Karpas-422 (cell line): ENCODE measurements around the gene MBIP. TPM values are rescaled to one million over a fixed set of nuclear protein-coding genes. Genes with fewer than 3 reads are reported as not detected.

Source experiments
- DNase-seq: peaks from one replicate; pipeline ENCODE4 v3.0.0-alpha.2; 2015
- H2AFZ ChIP-seq: fragments of 200-600 bp; sonication (generic); 2 replicates; pipeline ENCODE4 v1.6.1; 2014; ENCODE audit warnings: antibody characterized with exemption, low read length, mixed read lengths
- H3K27ac ChIP-seq: fragments of 200-600 bp; sonication (generic); 2 replicates; pipeline ENCODE4 v1.5.1; 2014; ENCODE audit warnings: mild to moderate bottlenecking, low read length, moderate library complexity
- H3K27me3 ChIP-seq: fragments of 200-600 bp; sonication (generic); 2 replicates; pipeline ENCODE4 v1.6.1; 2014; ENCODE audit warnings: low read length, mixed read lengths
- H3K36me3 ChIP-seq: fragments of 200-600 bp; sonication (generic); 2 replicates; pipeline ENCODE4 v1.6.1; 2014; ENCODE audit warnings: low read length, mixed read lengths; ENCODE audit not compliant: insufficient read depth
- H3K4me1 ChIP-seq: fragments of 200-600 bp; sonication (generic); 2 replicates; pipeline ENCODE4 v1.6.1; 2014; ENCODE audit warnings: mild to moderate bottlenecking, low read length, mixed read lengths
- H3K4me2 ChIP-seq: fragments of 200-600 bp; sonication (generic); 2 replicates; pipeline ENCODE4 v1.6.1; 2014; ENCODE audit warnings: low read length, low read depth, mild to moderate bottlenecking; ENCODE audit not compliant: poor library complexity, severe bottlenecking
- H3K4me3 ChIP-seq: fragments of 200-600 bp; sonication (generic); 2 replicates; pipeline ENCODE4 v1.5.1; 2014; ENCODE audit warnings: mild to moderate bottlenecking, antibody characterized with exemption, low read length, mixed read lengths
- H3K79me2 ChIP-seq: fragments of 200-600 bp; sonication (generic); 2 replicates; pipeline ENCODE4 v1.6.1; 2014; ENCODE audit warnings: mild to moderate bottlenecking, low read length, mixed read lengths
- H3K9ac ChIP-seq: fragments of 200-600 bp; sonication (generic); 2 replicates; pipeline ENCODE4 v1.6.0; 2014; ENCODE audit warnings: low read length
- H3K9me2 ChIP-seq: fragments of 200-600 bp; sonication (generic), shearing (Covaris generic); replicated peaks from 2 replicates; pipeline ENCODE4 v1.6.0; 2014; ENCODE audit warnings: mild to moderate bottlenecking, low read length, moderate library complexity; ENCODE audit not compliant: insufficient read depth
- H3K9me3 ChIP-seq: fragments of 300-700, 200-600 bp; sonication (generic); 2 replicates; pipeline ENCODE4 v1.6.1; 2014; ENCODE audit warnings: low read length, mixed read lengths
- H4K20me1 ChIP-seq: fragments of 200-600 bp; sonication (generic); 2 replicates; pipeline ENCODE4 v1.6.1; 2014; ENCODE audit warnings: mild to moderate bottlenecking, antibody characterized with exemption, low read length, low read depth; ENCODE audit not compliant: insufficient read depth
- total RNA-seq: library from RNA; depleted of rRNA; stranded (reverse); fragments of >200 nt; shearing (Covaris generic); gene quantifications from 2 replicates; pipeline ENCODE4 v1.2.3, GENCODE V29; 2014; ENCODE audit warnings: low replicate concordance

Gene MBIP
- total RNA-seq, 1 experiment from 2014 or later: 49.7 TPM

DNA sequence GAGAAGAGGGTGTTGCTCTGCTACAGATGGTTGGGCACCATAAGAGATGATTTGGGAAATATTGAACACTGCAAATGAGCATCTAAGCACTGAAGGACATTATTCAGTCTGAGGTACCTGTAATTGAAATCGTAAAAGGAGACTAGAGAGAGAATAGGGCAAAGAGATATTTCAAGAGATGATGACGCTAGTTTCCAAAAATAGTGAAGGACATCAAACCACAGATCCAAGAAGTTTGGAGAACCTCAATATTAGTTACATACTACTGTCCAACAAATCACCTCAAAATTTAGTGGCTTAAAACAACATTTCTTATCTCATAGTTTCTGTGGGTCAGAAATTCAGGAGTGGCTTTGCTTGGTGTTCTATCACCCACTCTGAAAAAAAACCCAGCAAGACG lies 4.5 kb upstream of the MBIP start:
- Histone ChIP-seq H2AFZ (no peak overlapping the region), H3K4me2 (no peak overlapping the region), H3K9ac (no peak overlapping the region), H3K79me2 (peaks cover 6% of the 10 kb centered on the region), H4K20me1 (no peaks in the 10 kb centered on the region; the same call in 1 of the 2 replicates), H3K27me3 (no peaks in the 10 kb centered on the region), H3K36me3 (no peaks in the 10 kb centered on the region), H3K9me3 (no peaks in the 10 kb centered on the region), H3K9me2 (no peaks in the 10 kb centered on the region; the same call in 1 of the 2 replicates), H3K4me3 (no peak overlapping the region), H3K4me1 (peaks cover 8% of the 10 kb centered on the region), H3K27ac (no peak overlapping the region)
- DNase-seq: no peak

DNA sequence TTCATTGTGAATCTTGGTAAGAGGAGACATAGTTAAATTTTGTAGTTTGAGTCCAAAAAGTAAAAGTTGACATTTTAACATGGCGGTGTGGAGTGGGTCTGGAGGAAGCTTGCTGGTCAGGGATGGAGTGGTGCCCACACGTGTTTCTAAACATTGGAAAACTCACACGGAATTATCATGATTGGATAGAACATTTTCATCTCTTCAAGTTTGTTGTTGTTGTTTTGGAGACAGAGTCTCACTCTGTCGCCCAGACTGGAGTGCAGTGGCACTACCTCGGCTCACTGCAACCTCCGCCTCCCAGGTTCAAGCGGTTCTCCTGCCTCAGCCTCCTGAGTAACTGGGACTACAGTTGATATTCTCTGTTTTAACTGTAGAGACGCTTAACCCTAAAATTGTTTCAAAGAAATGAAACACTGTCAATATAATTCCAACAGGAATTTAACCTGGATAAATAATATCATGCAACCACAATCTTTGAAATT lies 502 bp upstream of the MBIP start:
- no peak for DNase-seq
- H4K20me1 ChIP-seq: no peaks in the 10 kb centered on the region; the same call in 1 of the 2 replicates
- H3K9ac ChIP-seq: peak overlapping the region; percentile 89
- peaks cover 8% of the 10 kb centered on the region; the same call in 1 of the 2 replicates for H3K36me3 ChIP-seq
- H3K27ac ChIP-seq: no peak overlapping the region
- peaks cover 40% of the 10 kb centered on the region for H3K4me1 ChIP-seq
- H2AFZ ChIP-seq: peak overlapping the region; percentile 68
- peaks cover 45% of the 10 kb centered on the region for H3K79me2 ChIP-seq
- H3K9me2 ChIP-seq: no peaks in the 10 kb centered on the region; the same call in 1 of the 2 replicates
- H3K27me3 ChIP-seq: no peaks in the 10 kb centered on the region
- H3K4me3 ChIP-seq: peak overlapping the region; percentile 89
- peak overlapping the region; percentile 79 for H3K4me2 ChIP-seq
- H3K9me3 ChIP-seq: no peaks in the 10 kb centered on the region

GRCh38 chr14:36319899-36320199 lies 588 bp downstream of the MBIP start:
- H2AFZ ChIP-seq: peak overlapping the region; percentile 59; the same call in 1 of the 2 replicates
- no peaks in the 10 kb centered on the region; the same call in 1 of the 2 replicates for H3K9me2 ChIP-seq
- peaks cover 56% of the 10 kb centered on the region for H3K79me2 ChIP-seq
- H3K27me3 ChIP-seq: no peaks in the 10 kb centered on the region
- H4K20me1 ChIP-seq: no peaks in the 10 kb centered on the region; the same call in 1 of the 2 replicates
- H3K36me3 ChIP-seq: peaks cover 12% of the 10 kb centered on the region; the same call in 1 of the 2 replicates
- no peak for DNase-seq
- H3K4me3 ChIP-seq: peak overlapping the region; percentile 89
- peak overlapping the region; percentile 79 for H3K4me2 ChIP-seq
- H3K9me3 ChIP-seq: no peaks in the 10 kb centered on the region
- H3K27ac ChIP-seq: peak overlapping the region; percentile 56
- peaks cover 49% of the 10 kb centered on the region for H3K4me1 ChIP-seq
- peak overlapping the region; percentile 89 for H3K9ac ChIP-seq

DNA sequence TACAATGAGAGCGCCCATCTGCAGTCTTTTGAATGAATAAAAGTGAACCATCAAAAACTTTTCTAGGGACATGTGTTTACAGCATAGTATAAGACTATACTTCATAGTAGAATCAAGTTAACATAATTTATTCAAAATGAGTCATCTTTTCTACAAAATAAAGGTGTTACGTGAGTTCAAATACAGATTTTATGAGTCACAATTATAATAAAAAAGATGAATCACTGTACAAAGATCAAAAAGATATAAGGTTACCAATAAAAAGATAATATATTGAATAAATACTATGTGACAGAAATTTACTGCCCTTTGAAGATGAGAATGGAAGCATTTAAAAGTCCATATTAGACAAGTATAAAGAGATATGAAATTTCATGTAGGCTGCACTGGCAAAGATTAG lies 2.8 kb downstream of the MBIP start:
- no peak for DNase-seq
- Histone ChIP-seq H3K9me2 (no peaks in the 10 kb centered on the region; the same call in 1 of the 2 replicates), H3K36me3 (peaks cover 32% of the 10 kb centered on the region; the same call in 1 of the 2 replicates), H3K4me3 (no peak overlapping the region), H4K20me1 (no peaks in the 10 kb centered on the region; the same call in 1 of the 2 replicates), H3K9ac (no peak overlapping the region), H3K27ac (peak overlapping the region; percentile 16), H3K4me2 (peak overlapping the region; percentile 79), H3K79me2 (peaks cover 78% of the 10 kb centered on the region), H2AFZ (no peak overlapping the region), H3K9me3 (no peaks in the 10 kb centered on the region), H3K27me3 (no peaks in the 10 kb centered on the region), H3K4me1 (peaks cover 53% of the 10 kb centered on the region)

GRCh38 chr14:36316131-36316530 lies 4.3 kb downstream of the MBIP start:
- H4K20me1 ChIP-seq: no peaks in the 10 kb centered on the region; the same call in 1 of the 2 replicates
- no peaks in the 10 kb centered on the region for H3K27me3 ChIP-seq
- peak overlapping the region; percentile 10 for H3K4me2 ChIP-seq
- no peak overlapping the region for H2AFZ ChIP-seq
- H3K9ac ChIP-seq: no peak overlapping the region
- H3K79me2 ChIP-seq: peaks cover 89% of the 10 kb centered on the region
- H3K4me1 ChIP-seq: peaks cover 50% of the 10 kb centered on the region
- H3K27ac ChIP-seq: no peak overlapping the region
- H3K4me3 ChIP-seq: no peak overlapping the region
- no peaks in the 10 kb centered on the region; the same call in 1 of the 2 replicates for H3K9me2 ChIP-seq
- H3K9me3 ChIP-seq: no peaks in the 10 kb centered on the region
- no peak for DNase-seq
- H3K36me3 ChIP-seq: peaks cover 44% of the 10 kb centered on the region

- DNase-seq: no peak
- Histone ChIP-seq H3K4me1 (peaks cover 44% of the 10 kb centered on the region), H2AFZ (no peak overlapping the region), H3K4me2 (no peak overlapping the region), H3K9me3 (no peaks in the 10 kb centered on the region), H3K79me2 (peaks cover 91% of the 10 kb centered on the region), H3K9ac (no peak overlapping the region), H3K9me2 (no peaks in the 10 kb centered on the region), H3K4me3 (no peak overlapping the region), H3K27ac (peak overlapping the region; percentile 25; the same call in 1 of the 2 replicates), H3K27me3 (no peaks in the 10 kb centered on the region), H4K20me1 (no peaks in the 10 kb centered on the region; the same call in 1 of the 2 replicates), H3K36me3 (peaks cover 52% of the 10 kb centered on the region)
These were observed 5.1 kb downstream of the MBIP start for GRCh38 chr14:36315159-36315853.

GRCh38 chr14:36313898-36314297 lies 6.5 kb downstream of the MBIP start:
- H3K9me3 ChIP-seq: no peaks in the 10 kb centered on the region
- no peak overlapping the region for H3K27ac ChIP-seq
- DNase-seq: peak; percentile 59
- H3K4me1 ChIP-seq: peaks cover 42% of the 10 kb centered on the region
- no peak overlapping the region for H3K9ac ChIP-seq
- peaks cover 65% of the 10 kb centered on the region for H3K36me3 ChIP-seq
- no peak overlapping the region for H3K4me3 ChIP-seq
- peaks cover 81% of the 10 kb centered on the region for H3K79me2 ChIP-seq
- H2AFZ ChIP-seq: no peak overlapping the region
- H4K20me1 ChIP-seq: no peaks in the 10 kb centered on the region
- H3K9me2 ChIP-seq: no peaks in the 10 kb centered on the region
- no peak overlapping the region for H3K4me2 ChIP-seq
- no peaks in the 10 kb centered on the region for H3K27me3 ChIP-seq

DNA sequence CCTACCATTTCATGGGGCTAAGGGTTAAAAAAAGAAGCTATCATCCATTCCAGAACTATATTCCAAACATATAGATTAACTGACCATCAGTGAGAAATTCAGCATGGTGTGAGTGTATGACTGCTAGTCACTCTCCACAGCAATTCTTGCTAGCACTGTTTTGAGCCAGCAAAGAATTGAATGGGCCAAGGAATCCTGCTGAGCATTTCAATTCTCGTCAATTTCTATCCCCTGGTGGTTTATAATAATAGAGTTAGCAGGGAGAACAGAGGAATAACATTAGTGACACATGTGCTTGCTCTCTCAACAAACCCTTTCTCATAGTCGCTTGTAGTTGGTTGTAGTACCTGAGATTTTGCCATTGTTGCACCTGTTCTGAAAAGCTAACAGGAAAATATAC lies 7.2 kb downstream of the MBIP start:
- Histone ChIP-seq H3K36me3 (peaks cover 72% of the 10 kb centered on the region), H3K4me1 (peaks cover 35% of the 10 kb centered on the region), H3K27ac (no peak overlapping the region), H3K4me3 (no peak overlapping the region), H3K27me3 (no peaks in the 10 kb centered on the region), H3K9me3 (no peaks in the 10 kb centered on the region), H2AFZ (no peak overlapping the region), H3K79me2 (peaks cover 76% of the 10 kb centered on the region), H4K20me1 (no peaks in the 10 kb centered on the region), H3K9ac (no peak overlapping the region), H3K9me2 (no peaks in the 10 kb centered on the region), H3K4me2 (no peak overlapping the region)
- no peak for DNase-seq
